GM18951 (cell line): ENCODE data around the gene PCSK5.

ENCODE experiments used
- POLR2A ChIP-seq: IDR thresholded peaks from 4 replicates; pipeline ENCODE4 v1.6.1; 2011; ENCODE audit warnings: mild to moderate bottlenecking; ENCODE audit not compliant: insufficient read length, insufficient read depth; ENCODE audit errors: extremely low read depth
- in situ Hi-C: fragments of 300-500 bp; cut with MboI; formaldehyde crosslinking; loops from one replicate; pipeline ENCODE4 v1.12.0; 2022; ENCODE audit warnings: low sequenced_read_pairs, mixed read lengths, inconsistent platforms; ENCODE audit not compliant: unreplicated experiment

PCSK5 gene

GRCh38 chr9:75995066-75995465 lies 104.6 kb downstream of the PCSK5 start:
- in situ Hi-C loops, result no loop called here
- no peak for TF ChIP-seq POLR2A

- no peak for TF ChIP-seq POLR2A
- in situ Hi-C loops, result no loop called here
These were observed 106.3 kb downstream of the PCSK5 start for GRCh38 chr9:75996726-75997125.

GRCh38 chr9:75997206-75997605 lies 106.7 kb downstream of the PCSK5 start:
- in situ Hi-C loops, result no loop called here
- TF ChIP-seq POLR2A, result no peak

GRCh38 chr9:75998096-75998780 lies 107.8 kb downstream of the PCSK5 start:
- TF ChIP-seq POLR2A, result no peak
- in situ Hi-C loops, result no loop called here

- in situ Hi-C loops, result no loop called here
- TF ChIP-seq POLR2A, result no peak
These were observed 111.0 kb downstream of the PCSK5 start for GRCh38 chr9:76001459-76001858.

- no peak for TF ChIP-seq POLR2A
- in situ Hi-C loops, result no loop called here
These were observed 112.6 kb downstream of the PCSK5 start for GRCh38 chr9:76003041-76003440.

GRCh38 chr9:76004526-76004925 lies 114.1 kb downstream of the PCSK5 start:
- in situ Hi-C loops, result no loop called here

GRCh38 chr9:76007935-76008334 lies 117.5 kb downstream of the PCSK5 start:
- no peak for TF ChIP-seq POLR2A
- in situ Hi-C loops, result no loop called here

More at GRCh38 chr9:76004526-76004925, 114.1 kb downstream of the PCSK5 start:
- TF ChIP-seq POLR2A, result no peak

GRCh38 chr9:76013809-76014208 lies 123.3 kb downstream of the PCSK5 start:
- no peak for TF ChIP-seq POLR2A
- in situ Hi-C loops, result no loop called here

GRCh38 chr9:76018235-76018634 lies 127.8 kb downstream of the PCSK5 start:
- no peak for TF ChIP-seq POLR2A
- in situ Hi-C loops, result no loop called here

GRCh38 chr9:76018761-76019160 lies 128.3 kb downstream of the PCSK5 start:
- no peak for TF ChIP-seq POLR2A
- in situ Hi-C loops, result no loop called here

GRCh38 chr9:76020652-76021051 lies 130.2 kb downstream of the PCSK5 start:
- in situ Hi-C loops, result no loop called here
- TF ChIP-seq POLR2A, result no peak

- no peak for TF ChIP-seq POLR2A
- in situ Hi-C loops, result no loop called here
These were observed 131.8 kb downstream of the PCSK5 start for GRCh38 chr9:76022317-76022716.

- no peak for TF ChIP-seq POLR2A
- in situ Hi-C loops, result no loop called here
These were observed 133.3 kb downstream of the PCSK5 start for GRCh38 chr9:76023715-76024195.

- in situ Hi-C loops, result no loop called here
- TF ChIP-seq POLR2A, result no peak
These were observed 134.8 kb downstream of the PCSK5 start for GRCh38 chr9:76025286-76025685.

- in situ Hi-C loops, result no loop called here
- TF ChIP-seq POLR2A, result no peak
These were observed 136.3 kb downstream of the PCSK5 start for GRCh38 chr9:76026796-76027195.
